SK-N-SH (cell line): ENCODE measurements around the gene NDUFAF8. TPM values are rescaled to one million over a fixed set of nuclear protein-coding genes. Genes with fewer than 3 reads are reported as not detected.

ENCODE experiments used
- CTCF ChIA-PET: fragments of 300-600, 350-600 bp; formaldehyde crosslinking; extraction: SDS; loops from one replicate; lab custom pipeline; 2021; lab: Yijun Ruan, JAX
- POLR2A ChIA-PET: fragments of 350-600 bp; sonication (Branson Sonifier 250); formaldehyde crosslinking; extraction: SDS; loops from one replicate; lab custom pipeline; 2020; ENCODE audit warnings: antibody characterized with exemption, inconsistent platforms; lab: Yijun Ruan, JAX
- DNase-seq: peaks from one replicate; pipeline ENCODE4 v3.0.0; 2012
- H2AFZ ChIP-seq: fragments of 200-600 bp; sonication (generic); 2 replicates; pipeline ENCODE4 v1.8.1; 2016; ENCODE audit warnings: antibody characterized with exemption, mild to moderate bottlenecking, low read depth
- H3F3A ChIP-seq: fragments of 200-600 bp; sonication (generic); replicated peaks from 2 replicates; pipeline ENCODE3; 2016; ENCODE audit warnings: antibody characterized with exemption, mild to moderate bottlenecking; ENCODE audit not compliant: insufficient read depth
- H3K27ac ChIP-seq, 2 experiments: fragments of 200-500 bp in 1 of 2; fragments of 200-600 bp in 1 of 2; sonication (Bioruptor generic) in 1 of 2; sonication (generic), shearing (Covaris generic) in 1 of 2; 2 replicates each; pipeline versions ENCODE4 v1.5.1 to v1.6.1; 2014 to 2016; ENCODE audit warnings: low read depth in 2 of 2, inconsistent platforms in 1 of 2, low read length in 1 of 2, mild to moderate bottlenecking in 1 of 2, mixed read lengths in 1 of 2
- H3K27me3 ChIP-seq: fragments of 200-600 bp; sonication (generic), shearing (Covaris generic); 2 replicates; pipeline ENCODE4 v1.6.1; 2016; ENCODE audit warnings: mixed run types; ENCODE audit not compliant: insufficient read depth
- H3K36me3 ChIP-seq, 2 experiments: fragments of 200-500 bp in 1 of 2; fragments of 200-600 bp in 1 of 2; sonication (Bioruptor generic) in 1 of 2; sonication (generic) in 1 of 2; replicated peaks in 1 of 2; 2 replicates each; pipeline versions ENCODE3 to v1.5.1; 2014 to 2016; ENCODE audit warnings: low read length in 1 of 2, mild to moderate bottlenecking in 1 of 2; ENCODE audit not compliant: insufficient read depth in 2 of 2, control insufficient read depth in 1 of 2
- H3K4me1 ChIP-seq, 2 experiments: fragments of 200-500 bp in 1 of 2; fragments of 200-600 bp in 1 of 2; sonication (Bioruptor generic) in 1 of 2; sonication (generic), shearing (Covaris generic) in 1 of 2; 2 replicates each; pipeline versions ENCODE4 v1.5.1 to v1.6.1; 2014 to 2016; ENCODE audit warnings: low read depth in 1 of 2, low read length in 1 of 2, mixed run types in 1 of 2; ENCODE audit not compliant: insufficient read depth in 2 of 2, control insufficient read depth in 1 of 2
- H3K4me2 ChIP-seq: fragments of 200-600 bp; sonication (generic), shearing (Covaris generic); 2 replicates; pipeline ENCODE4 v1.6.1; 2017; ENCODE audit warnings: mixed run types
- H3K4me3 ChIP-seq, 2 experiments: fragments of 200-500 bp in 1 of 2; fragments of 200-600 bp in 1 of 2; sonication (Bioruptor generic) in 1 of 2; sonication (generic), shearing (Covaris generic) in 1 of 2; 2 replicates each; pipeline versions ENCODE4 v1.5.1 to v1.8.1; 2014 to 2016; ENCODE audit warnings: low read depth in 2 of 2, inconsistent platforms in 1 of 2, low read length in 1 of 2, mild to moderate bottlenecking in 1 of 2, mixed read lengths in 1 of 2, moderate library complexity in 1 of 2
- H3K79me2 ChIP-seq: fragments of 200-600 bp; sonication (generic); 2 replicates; pipeline ENCODE4 v1.8.1; 2017; ENCODE audit warnings: mild to moderate bottlenecking; ENCODE audit not compliant: insufficient read depth
- H3K9ac ChIP-seq: fragments of 200-600 bp; sonication (generic); 2 replicates; pipeline ENCODE4 v1.6.1; 2017; ENCODE audit warnings: mixed run types
- H3K9me2 ChIP-seq: fragments of 200-600 bp; sonication (generic); 2 replicates; pipeline ENCODE4 v1.6.1; 2017; ENCODE audit warnings: mixed run types
- H3K9me3 ChIP-seq: fragments of 200-600 bp; sonication (generic); 2 replicates; pipeline ENCODE4 v1.6.1; 2017; ENCODE audit warnings: mixed run types, mild to moderate bottlenecking, moderate library complexity
- H4K20me1 ChIP-seq: fragments of 200-600 bp; sonication (generic); 2 replicates; pipeline ENCODE4 v1.6.1; 2017; ENCODE audit warnings: mild to moderate bottlenecking, mixed run types; ENCODE audit not compliant: insufficient read depth
- CHD2 ChIP-seq: fragments of 150-350 bp; IDR thresholded peaks from 2 replicates; pipeline ENCODE4 v1.6.1; 2018; ENCODE audit warnings: low read length; ENCODE audit not compliant: partially characterized antibody
- ELF1 ChIP-seq: IDR thresholded peaks from 2 replicates; pipeline ENCODE4 v1.4.0; 2012
- FOSL2 ChIP-seq: IDR thresholded peaks from 2 replicates; pipeline ENCODE4 v1.4.0; 2012; ENCODE audit warnings: low read depth, mild to moderate bottlenecking, moderate library complexity, borderline replicate concordance
- FOXM1 ChIP-seq: IDR thresholded peaks from 2 replicates; pipeline ENCODE4 v1.4.0; 2012; ENCODE audit warnings: low read depth, mild to moderate bottlenecking
- JUND ChIP-seq: IDR thresholded peaks from 2 replicates; pipeline ENCODE4 v1.4.0; 2012
- NFIC ChIP-seq: IDR thresholded peaks from 2 replicates; pipeline ENCODE4 v1.4.0; 2012; ENCODE audit warnings: borderline replicate concordance
- NRF1 ChIP-seq: IDR thresholded peaks from 2 replicates; pipeline ENCODE4 v1.6.1; 2012; ENCODE audit warnings: low read depth, mild to moderate bottlenecking, low read length
- POLR2AphosphoS5 ChIP-seq: IDR thresholded peaks from 2 replicates; pipeline ENCODE4 v1.6.1; 2012; ENCODE audit warnings: low read depth, low read length
- RAD21 ChIP-seq: IDR thresholded peaks from 2 replicates; pipeline ENCODE4 v1.6.1; 2012; ENCODE audit warnings: mild to moderate bottlenecking, low read length
- RFX5 ChIP-seq: IDR thresholded peaks from 2 replicates; pipeline ENCODE4 v1.6.1; 2012; ENCODE audit warnings: mild to moderate bottlenecking, improper control_type of control experiment, low read length
- SMC3 ChIP-seq: IDR thresholded peaks from 2 replicates; pipeline ENCODE4 v1.6.1; 2012; ENCODE audit warnings: low read depth, low read length, improper control_type of control experiment
- TCF12 ChIP-seq: IDR thresholded peaks from 2 replicates; pipeline ENCODE4 v1.4.0; 2012
- TEAD4 ChIP-seq: IDR thresholded peaks from 2 replicates; pipeline ENCODE4 v1.4.0; 2012; ENCODE audit warnings: mild to moderate bottlenecking, borderline replicate concordance; ENCODE audit not compliant: insufficient read depth
- WGBS: methylation state at CpG from one replicate; pipeline ENCODE4 v1.1.6; 2017; ENCODE audit warnings: low lambda C conversion rate; 5-methylcytosine and 5-hydroxymethylcytosine counted together
- polyA plus RNA-seq, 3 experiments: library from polyadenylated mRNA; depleted of rRNA; stranded (reverse); fragments of >200 nt; gene quantifications; 2 replicates each; pipeline ENCODE4 v1.2.3, GENCODE V29; 2012
- TF ChIP-seq, protein P1 (sequence below): IDR thresholded peaks from 2 replicates; pipeline ENCODE4 v1.4.0; 2012; ENCODE audit warnings: low read depth
- TF ChIP-seq, protein P2 (sequence below): fragments of 150-350 bp; IDR thresholded peaks from 2 replicates; pipeline ENCODE4 v1.6.1; 2017; ENCODE audit warnings: antibody characterized with exemption, low read length, low read depth, borderline replicate concordance
- TF ChIP-seq, protein P3 (sequence below): fragments of 200-600 bp; sonication (generic); IDR thresholded peaks from 2 replicates; pipeline ENCODE4 v1.6.1; 2017; ENCODE audit warnings: antibody characterized with exemption, mild to moderate bottlenecking, moderate library complexity
- TF ChIP-seq, protein P4 (sequence below): IDR thresholded peaks from 2 replicates; pipeline ENCODE4 v1.4.0; 2012; ENCODE audit warnings: low read depth, borderline replicate concordance

The NDUFAF8 gene
- polyA plus RNA-seq, 1 of the 3 experiments (the other 2 are of a cell fraction), result 229 TPM

DNA sequence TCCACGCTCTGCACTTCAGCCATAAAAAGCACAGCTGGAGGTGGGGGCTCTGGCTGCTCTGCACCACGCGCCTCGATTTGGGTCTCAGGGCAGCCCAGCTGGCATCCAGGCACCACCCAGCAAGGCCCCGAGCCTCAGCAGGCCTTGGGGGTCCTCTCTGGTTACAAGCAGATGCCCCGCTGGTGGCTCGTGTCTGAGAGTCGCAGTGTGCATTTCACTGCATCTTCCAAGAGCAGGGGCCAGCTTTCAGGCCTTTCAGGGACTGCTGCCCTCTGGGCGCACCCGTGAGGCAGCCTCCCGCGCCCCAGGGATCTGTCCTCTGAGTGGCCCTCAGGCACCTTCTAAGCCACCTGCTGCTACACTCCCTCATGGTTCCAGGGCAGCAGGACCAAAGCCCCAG, 25.5 kb downstream of the NDUFAF8 start:
- H3K4me1 ChIP-seq, result peaks cover 0 to 2% of the 10 kb centered on the region in 2 experiments; a peak in 1 of 4 replicates
- 94% methylated on average over 12 of the region's 12 CpGs for WGBS
- no peak overlapping the region for H3K4me2 ChIP-seq
- POLR2A ChIA-PET, result no interaction called here
- H3K9ac ChIP-seq, result no peak overlapping the region
- no peak overlapping the region for H2AFZ ChIP-seq
- H3K36me3 ChIP-seq, result peaks cover 52 to 78% of the 10 kb centered on the region in 2 experiments
- CTCF ChIA-PET, result interaction anchor here (0.9 to 1.0 kb wide), 3 partner anchors 13 to 220 kb away, joined by 3 read pairs; no protein-coding TSS in a partner anchor
- H3K27ac ChIP-seq, result no peak overlapping the region
- no peak for DNase-seq
- H3K79me2 ChIP-seq, result no peaks in the 10 kb centered on the region
- H4K20me1 ChIP-seq, result no peaks in the 10 kb centered on the region
- TF ChIP-seq NRF1 (no peak), FOXM1 (no peak), NFIC (no peak), RAD21 (no peak)
- H3K9me2 ChIP-seq, result no peaks in the 10 kb centered on the region
- no peaks in the 10 kb centered on the region for H3K9me3 ChIP-seq
- no peaks in the 10 kb centered on the region for H3K27me3 ChIP-seq
- peaks cover 9% of the 10 kb centered on the region for H3F3A ChIP-seq
- H3K4me3 ChIP-seq, result no peak overlapping the region

DNA sequence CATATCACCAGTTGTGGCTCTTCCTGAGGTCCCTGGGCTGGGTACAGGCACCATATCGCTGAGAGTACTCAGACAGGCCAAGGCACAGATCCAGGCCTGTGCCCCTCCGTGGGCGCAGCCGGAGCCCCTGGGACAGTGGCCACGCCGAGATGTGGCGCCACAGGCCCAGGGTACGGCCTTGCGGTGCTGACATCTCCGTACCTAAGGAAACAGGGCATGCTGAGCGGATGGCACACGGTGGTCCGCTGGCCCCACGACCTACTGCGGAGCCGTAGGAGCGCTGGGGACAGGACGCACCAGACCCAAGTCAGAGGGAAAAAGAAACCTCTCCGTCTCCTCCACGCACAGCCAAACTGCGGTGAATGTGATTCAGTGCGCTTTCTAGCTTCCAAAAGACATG, 26.5 kb downstream of the NDUFAF8 start:
- no peak overlapping the region for H3K4me2 ChIP-seq
- H3K4me1 ChIP-seq, result peaks cover 0 to 2% of the 10 kb centered on the region in 2 experiments; a peak in 1 of 4 replicates
- no peaks in the 10 kb centered on the region for H3K9me2 ChIP-seq
- no peak overlapping the region for H2AFZ ChIP-seq
- no peak overlapping the region for H3K9ac ChIP-seq
- H4K20me1 ChIP-seq, result no peaks in the 10 kb centered on the region
- H3K4me3 ChIP-seq, result no peak overlapping the region
- H3K27me3 ChIP-seq, result no peaks in the 10 kb centered on the region
- no peaks in the 10 kb centered on the region for H3K9me3 ChIP-seq
- no peak overlapping the region for H3K27ac ChIP-seq
- H3F3A ChIP-seq, result peaks cover 9% of the 10 kb centered on the region
- no peaks in the 10 kb centered on the region for H3K79me2 ChIP-seq
- TF ChIP-seq RFX5 (no peak), POLR2AphosphoS5 (no peak), SMC3 (no peak), FOSL2 (no peak), TCF12 (no peak), JUND (no peak), ELF1 (no peak), CHD2 (no peak), TEAD4 (no peak)
- TF ChIP-seq, protein P1, sequence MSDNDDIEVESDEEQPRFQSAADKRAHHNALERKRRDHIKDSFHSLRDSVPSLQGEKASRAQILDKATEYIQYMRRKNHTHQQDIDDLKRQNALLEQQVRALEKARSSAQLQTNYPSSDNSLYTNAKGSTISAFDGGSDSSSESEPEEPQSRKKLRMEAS, result no peak
- TF ChIP-seq, protein P2, sequence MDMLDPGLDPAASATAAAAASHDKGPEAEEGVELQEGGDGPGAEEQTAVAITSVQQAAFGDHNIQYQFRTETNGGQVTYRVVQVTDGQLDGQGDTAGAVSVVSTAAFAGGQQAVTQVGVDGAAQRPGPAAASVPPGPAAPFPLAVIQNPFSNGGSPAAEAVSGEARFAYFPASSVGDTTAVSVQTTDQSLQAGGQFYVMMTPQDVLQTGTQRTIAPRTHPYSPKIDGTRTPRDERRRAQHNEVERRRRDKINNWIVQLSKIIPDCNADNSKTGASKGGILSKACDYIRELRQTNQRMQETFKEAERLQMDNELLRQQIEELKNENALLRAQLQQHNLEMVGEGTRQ, result no peak
- TF ChIP-seq, protein P3, sequence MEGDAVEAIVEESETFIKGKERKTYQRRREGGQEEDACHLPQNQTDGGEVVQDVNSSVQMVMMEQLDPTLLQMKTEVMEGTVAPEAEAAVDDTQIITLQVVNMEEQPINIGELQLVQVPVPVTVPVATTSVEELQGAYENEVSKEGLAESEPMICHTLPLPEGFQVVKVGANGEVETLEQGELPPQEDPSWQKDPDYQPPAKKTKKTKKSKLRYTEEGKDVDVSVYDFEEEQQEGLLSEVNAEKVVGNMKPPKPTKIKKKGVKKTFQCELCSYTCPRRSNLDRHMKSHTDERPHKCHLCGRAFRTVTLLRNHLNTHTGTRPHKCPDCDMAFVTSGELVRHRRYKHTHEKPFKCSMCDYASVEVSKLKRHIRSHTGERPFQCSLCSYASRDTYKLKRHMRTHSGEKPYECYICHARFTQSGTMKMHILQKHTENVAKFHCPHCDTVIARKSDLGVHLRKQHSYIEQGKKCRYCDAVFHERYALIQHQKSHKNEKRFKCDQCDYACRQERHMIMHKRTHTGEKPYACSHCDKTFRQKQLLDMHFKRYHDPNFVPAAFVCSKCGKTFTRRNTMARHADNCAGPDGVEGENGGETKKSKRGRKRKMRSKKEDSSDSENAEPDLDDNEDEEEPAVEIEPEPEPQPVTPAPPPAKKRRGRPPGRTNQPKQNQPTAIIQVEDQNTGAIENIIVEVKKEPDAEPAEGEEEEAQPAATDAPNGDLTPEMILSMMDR, result no peak
- TF ChIP-seq, protein P4, sequence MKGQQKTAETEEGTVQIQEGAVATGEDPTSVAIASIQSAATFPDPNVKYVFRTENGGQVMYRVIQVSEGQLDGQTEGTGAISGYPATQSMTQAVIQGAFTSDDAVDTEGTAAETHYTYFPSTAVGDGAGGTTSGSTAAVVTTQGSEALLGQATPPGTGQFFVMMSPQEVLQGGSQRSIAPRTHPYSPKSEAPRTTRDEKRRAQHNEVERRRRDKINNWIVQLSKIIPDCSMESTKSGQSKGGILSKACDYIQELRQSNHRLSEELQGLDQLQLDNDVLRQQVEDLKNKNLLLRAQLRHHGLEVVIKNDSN, result no peak
- peaks cover 59 to 76% of the 10 kb centered on the region in 2 experiments for H3K36me3 ChIP-seq
- no peak for DNase-seq
- WGBS, result 95% methylated on average over 22 of the region's 22 CpGs
- CTCF ChIA-PET, result interaction anchor here (1.0 to 1.3 kb wide), 3 partner anchors 10 to 136 kb away, joined by 3 to 4 read pairs (median 3); no protein-coding TSS in a partner anchor
- POLR2A ChIA-PET, result no interaction called here
